Measurements from ENCODE around the gene FSD2. TPM values are rescaled to one million over a fixed set of nuclear protein-coding genes. Genes with fewer than 3 reads are reported as not detected.

Gene FSD2
- total and polyA plus RNA-seq, 10 of the 15 experiments (the other 5 are each of a cell fraction or from before 2014, with no cell fraction given) = under 0.01 to 0.39 (median 0.07) TPM; not detected in 3

DNA sequence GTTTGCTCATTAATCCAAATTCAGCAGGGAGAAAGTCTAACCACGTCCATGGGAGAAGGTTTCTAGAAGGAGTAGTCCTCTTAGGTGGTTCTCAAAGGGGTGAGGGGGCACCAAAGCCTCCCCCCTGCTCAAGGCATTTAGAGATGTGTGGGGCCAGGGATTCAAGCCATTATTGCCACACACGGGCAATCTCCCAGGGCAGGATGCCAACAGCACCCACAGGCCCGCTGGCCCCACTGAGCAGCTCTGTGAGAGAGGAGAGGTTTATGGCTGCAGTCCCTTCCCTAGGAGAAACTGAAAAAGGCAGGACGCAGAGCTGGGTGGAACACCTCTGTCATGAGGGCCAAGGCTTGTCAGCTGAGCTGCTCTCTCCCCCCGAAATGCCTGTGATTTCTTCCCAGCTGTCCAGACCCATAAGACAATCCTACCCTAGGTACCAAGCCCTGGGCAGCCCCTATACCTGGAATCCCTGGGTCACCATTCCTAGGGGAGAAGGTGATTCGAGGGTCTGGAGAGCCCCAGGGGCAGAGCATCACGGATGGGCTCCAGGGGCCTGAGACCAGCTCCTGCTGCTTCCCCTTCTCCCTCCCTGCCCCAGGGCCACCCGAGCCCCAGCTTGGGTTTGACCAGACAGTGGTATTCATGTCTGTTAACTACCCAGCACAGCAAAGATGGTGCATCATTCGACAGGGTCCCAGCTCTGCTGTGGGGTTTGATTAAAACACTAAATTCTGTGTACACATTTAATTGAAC, 42.5 kb upstream of the FSD2 start:
- ChIA-PET POLR2A (no interaction called here), RAD21 (ENCODE audit: unreplicated experiment) (interaction anchor here (1.4 to 1.8 kb wide), 3 partner anchors 16 to 153 kb away, joined by 3 to 9 read pairs (median 5); no protein-coding TSS in a partner anchor), SMC1A (ENCODE audit: uncharacterized antibody, unreplicated experiment) (interaction anchor here (1.0 to 1.9 kb wide), 4 partner anchors 16 to 163 kb away, joined by 3 to 7 read pairs (median 4); partner anchors contain the start of genes C15orf40, FSD2 and RAMAC), CTCF (interaction anchor here (0.7 to 4.8 kb wide), 10 partner anchors 15 to 400 kb away, joined by 3 to 43 read pairs (median 5); partner anchors contain the start of genes C15orf40 and RAMAC)
- Histone ChIP-seq H3K27me3 (replicated peaks in 1 of 2; ENCODE audit: control insufficient read depth in 2 of 2, insufficient read depth in 2 of 2, low read length in 1 of 2) (peaks cover 0 to 5% of the 10 kb centered on the region in 2 experiments; a peak in 1 of 4 replicates), H3K9me3 (replicated peaks; ENCODE audit: control insufficient read depth, insufficient read depth, low read length) (no peaks in the 10 kb centered on the region), H2AFZ (ENCODE audit: control insufficient read depth, low read depth, low read length) (no peak overlapping the region), H3K79me2 (ENCODE audit: control insufficient read depth, insufficient read depth, low read length) (no peaks in the 10 kb centered on the region), H3K4me1 (ENCODE audit: control insufficient read depth, insufficient read depth, low read length) (peaks cover 6% of the 10 kb centered on the region; the same call in 1 of the 2 replicates), H3K4me3 (no peak overlapping the region), H3K4me2 (ENCODE audit: control insufficient read depth, insufficient read depth) (no peak overlapping the region), H3K36me3 (ENCODE audit: control insufficient read depth in 2 of 2, insufficient read depth in 2 of 2, low read length in 1 of 2) (no peaks in the 10 kb centered on the region), H3K9ac (ENCODE audit: control insufficient read depth, insufficient read depth, low read length) (no peak overlapping the region), H4K20me1 (ENCODE audit: control insufficient read depth, insufficient read depth) (no peaks in the 10 kb centered on the region), H3K27ac (ENCODE audit: control insufficient read depth, insufficient read depth) (no peak overlapping the region)
- no TSS peak for BruUV-seq (replicated peaks)
- in situ Hi-C loops (cut with MboI) = no loop called here
- ATAC-seq (no peak), FAIRE-seq (no peak), DNase-seq (ENCODE audit: low read depth, low spot score) (no peak)
- intact Hi-C loops (cut with micrococcal nuclease; ENCODE audit: unreplicated experiment) = loop anchor here (2.0 to 10.0 kb wide), 2 partner anchors 94 to 152 kb away; no protein-coding TSS in a partner anchor
- 31% methylated on average over 9 of the region's 9 CpGs for WGBS (ENCODE audit: insufficient coverage, insufficient replicate concordance, low lambda C conversion rate, missing lambda C conversion rate)
- TF ChIP-seq USF1 (IDR thresholded peaks at IDR 0.05; ENCODE audit: borderline replicate concordance, extremely low read length, insufficient read depth, low read depth, low read length) = no peak
- TF ChIP-seq SREBF2 (IDR thresholded peaks at IDR 0.05; ENCODE audit: low read length) = no peak
- no peak for TF ChIP-seq TCF12 (IDR thresholded peaks at IDR 0.05; ENCODE audit: low read depth, low read length)
- no peak for TF ChIP-seq STAT3 (IDR thresholded peaks at IDR 0.05; ENCODE audit: low read depth, low read length)
- no peak for TF ChIP-seq FOS (IDR thresholded peaks at IDR 0.05; ENCODE audit: borderline replicate concordance, extremely low read depth, insufficient read length)
- TF ChIP-seq BCL11A (IDR thresholded peaks at IDR 0.05; ENCODE audit: low read depth, low read length) = no peak
- no peak for TF ChIP-seq IKZF1 (conservative IDR thresholded peaks at IDR 0.05)
- TF ChIP-seq, protein P1, sequence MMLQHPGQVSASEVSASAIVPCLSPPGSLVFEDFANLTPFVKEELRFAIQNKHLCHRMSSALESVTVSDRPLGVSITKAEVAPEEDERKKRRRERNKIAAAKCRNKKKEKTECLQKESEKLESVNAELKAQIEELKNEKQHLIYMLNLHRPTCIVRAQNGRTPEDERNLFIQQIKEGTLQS (IDR thresholded peaks at IDR 0.05; ENCODE audit: borderline replicate concordance, extremely low read depth, low read depth, low read length) = no peak
- no peak for TF ChIP-seq PAX5 (IDR thresholded peaks at IDR 0.05; ENCODE audit: borderline replicate concordance, low read depth, low read length)
- TF ChIP-seq PBX3 (IDR thresholded peaks at IDR 0.05; ENCODE audit: insufficient replicate concordance, low read depth, low read length) = no peak
- no peak for TF ChIP-seq ZNF622 (IDR thresholded peaks at IDR 0.05)
- TF ChIP-seq LARP7 (IDR thresholded peaks at IDR 0.05) = no peak
- TF ChIP-seq, protein P2, sequence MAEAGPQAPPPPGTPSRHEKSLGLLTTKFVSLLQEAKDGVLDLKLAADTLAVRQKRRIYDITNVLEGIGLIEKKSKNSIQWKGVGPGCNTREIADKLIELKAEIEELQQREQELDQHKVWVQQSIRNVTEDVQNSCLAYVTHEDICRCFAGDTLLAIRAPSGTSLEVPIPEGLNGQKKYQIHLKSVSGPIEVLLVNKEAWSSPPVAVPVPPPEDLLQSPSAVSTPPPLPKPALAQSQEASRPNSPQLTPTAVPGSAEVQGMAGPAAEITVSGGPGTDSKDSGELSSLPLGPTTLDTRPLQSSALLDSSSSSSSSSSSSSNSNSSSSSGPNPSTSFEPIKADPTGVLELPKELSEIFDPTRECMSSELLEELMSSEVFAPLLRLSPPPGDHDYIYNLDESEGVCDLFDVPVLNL (IDR thresholded peaks at IDR 0.05; ENCODE audit: low read depth, low read length) = no peak
- TF ChIP-seq CBX5 (IDR thresholded peaks at IDR 0.05; ENCODE audit: low read depth) = no peak
- no peak for TF ChIP-seq JUND (IDR thresholded peaks at IDR 0.05; ENCODE audit: low read depth, low read length)
- TF ChIP-seq YY1 (IDR thresholded peaks at IDR 0.05; ENCODE audit: low read depth, low read length) = no peak
- no peak for TF ChIP-seq ZNF274 (IDR thresholded peaks at IDR 0.05; ENCODE audit: insufficient read depth, insufficient read length)
- no peak for TF ChIP-seq SREBF1 (IDR thresholded peaks at IDR 0.05; ENCODE audit: low read length)
- no peak for TF ChIP-seq ETV6 (conservative IDR thresholded peaks at IDR 0.05 in 1 of 2, IDR thresholded peaks at IDR 0.05 in 1 of 2; ENCODE audit: borderline replicate concordance in 1 of 2, low read depth in 1 of 2)
- no peak for TF ChIP-seq SMARCA5 (IDR thresholded peaks at IDR 0.05)

All from GM12878 (cell line).